Common myeloid progenitor, CD34-positive (primary cell): ENCODE data around the gene NPC1L1.
"Not testable (repeated sequence)": the region's sequence is repeated elsewhere in the genome, so short reads cannot be mapped to it uniquely, and the experiment has no call there.

ENCODE experiments used
- CTCF ChIA-PET: fragments of 350-600 bp; sonication (Branson Sonifier 250); formaldehyde crosslinking; loops from one replicate; lab custom pipeline; 2021; ENCODE audit warnings: antibody characterized with exemption; lab: Charles Lee
- POLR2A ChIA-PET: fragments of 350-600 bp; sonication (Branson Sonifier 250); formaldehyde crosslinking; loops from one replicate; lab custom pipeline; 2021; ENCODE audit warnings: antibody characterized with exemption; lab: Charles Lee
- DNase-seq, 3 donors: peaks; one replicate each; pipeline versions ENCODE4 v3.0.0 to v3.0.0-alpha.2; 2013
- H3K27ac ChIP-seq, 2 experiments: 1 replicate in 1 of 2; 2 replicates in 1 of 2; pipeline ENCODE4 v1.7.0; 2013; ENCODE audit warnings: inconsistent platforms in 2 of 2, low read length in 2 of 2, mild to moderate bottlenecking in 2 of 2, low read depth in 1 of 2, moderate library complexity in 1 of 2; ENCODE audit not compliant: severe bottlenecking in 2 of 2, insufficient read depth in 1 of 2, poor library complexity in 1 of 2
- H3K27me3 ChIP-seq, 5 experiments: replicated peaks in 2 of 5; 1 replicate in 3 of 5; 2 replicates in 2 of 5; pipeline versions ENCODE4 v1.6.1 to v1.7.0; 2013; ENCODE audit warnings: low read length in 4 of 5, mild to moderate bottlenecking in 2 of 5, moderate library complexity in 2 of 5, inconsistent platforms in 1 of 5; ENCODE audit not compliant: insufficient read depth in 5 of 5, control insufficient read depth in 4 of 5
- H3K36me3 ChIP-seq, 4 experiments: 1 replicate in 2 of 4; 2 replicates in 2 of 4; pipeline versions ENCODE4 v1.6.1 to v1.7.0; 2013; ENCODE audit warnings: low read length in 3 of 4, control low read depth in 1 of 4, mild to moderate bottlenecking in 1 of 4; ENCODE audit not compliant: control insufficient read depth in 4 of 4, insufficient read depth in 4 of 4
- H3K4me1 ChIP-seq, 4 experiments: 1 replicate in 3 of 4; 2 replicates in 1 of 4; pipeline versions ENCODE4 v1.6.1 to v1.7.1; 2013; ENCODE audit warnings: low read length in 3 of 4, mild to moderate bottlenecking in 3 of 4, control low read depth in 1 of 4, inconsistent platforms in 1 of 4, moderate library complexity in 1 of 4; ENCODE audit not compliant: control insufficient read depth in 4 of 4, insufficient read depth in 4 of 4; ENCODE audit errors: control extremely low read depth in 1 of 4
- H3K4me3 ChIP-seq, 7 experiments: 1 replicate in 4 of 7; 2 replicates in 3 of 7; pipeline versions ENCODE4 v1.5.1 to v1.7.0; 2013; ENCODE audit warnings: mild to moderate bottlenecking in 7 of 7, low read length in 6 of 7, moderate library complexity in 6 of 7, inconsistent platforms in 2 of 7, low read depth in 2 of 7, control low read depth in 1 of 7; ENCODE audit not compliant: insufficient read depth in 4 of 7, control insufficient read depth in 1 of 7; ENCODE audit errors: extremely low read depth in 1 of 7
- H3K9me3 ChIP-seq, 5 experiments: 1 replicate in 4 of 5; 2 replicates in 1 of 5; pipeline versions ENCODE4 v1.6.1 to v1.7.1; 2013; ENCODE audit warnings: low read length in 4 of 5, mild to moderate bottlenecking in 2 of 5, inconsistent platforms in 1 of 5, low read depth in 1 of 5, moderate library complexity in 1 of 5; ENCODE audit not compliant: control insufficient read depth in 4 of 5, insufficient read depth in 2 of 5; ENCODE audit errors: control extremely low read depth in 1 of 5
- WGBS: methylation state at CpG from one replicate; pipeline ENCODE4 v1.1.5; 2013; ENCODE audit not compliant: insufficient coverage; 5-methylcytosine and 5-hydroxymethylcytosine counted together

NPC1L1 gene

DNA sequence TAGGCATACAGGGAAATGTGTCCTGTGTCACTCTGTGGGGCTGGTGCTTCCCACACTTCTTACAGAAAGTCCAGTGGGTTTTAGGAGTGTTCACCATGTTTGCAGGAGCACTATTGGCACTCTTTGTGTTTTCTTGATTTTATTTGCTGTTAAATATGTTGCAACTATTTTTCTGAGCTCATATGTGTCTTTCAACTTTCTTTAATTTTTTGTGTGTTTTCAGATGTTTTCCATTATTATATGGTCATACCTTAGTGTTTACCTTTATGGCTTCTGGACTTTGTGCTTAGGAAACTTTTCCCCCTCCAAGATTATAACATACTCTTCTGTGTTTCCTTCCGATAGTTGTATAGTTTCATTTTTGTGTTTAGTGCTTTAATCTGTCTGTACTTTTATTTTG, 29.9 kb downstream of the NPC1L1 start:
- Histone ChIP-seq H3K27ac (no peak overlapping the region), H3K27me3 (no peaks in the 10 kb centered on the region), H3K4me1 (no peaks in the 10 kb centered on the region), H3K36me3 (no peaks in the 10 kb centered on the region), H3K4me3 (no peak overlapping the region), H3K9me3 (no peaks in the 10 kb centered on the region)
- CTCF ChIA-PET = interaction anchor here (1.0 kb wide), 1 partner anchor 23 kb away, joined by 3 read pairs; no protein-coding TSS in a partner anchor
- DNase-seq = no peak
- POLR2A ChIA-PET = no interaction called here
- WGBS = no CpG with 5 or more reads among the region's 1 CpG

- H3K27me3 ChIP-seq = no peaks in the 10 kb centered on the region
- DNase-seq = peak in 2 of 3 donors; percentile 20 to 35
- ChIA-PET CTCF (no interaction called here), POLR2A (no interaction called here)
- H3K9me3 ChIP-seq = no peaks in the 10 kb centered on the region
- H3K27ac ChIP-seq = no peak overlapping the region
- no peaks in the 10 kb centered on the region for H3K36me3 ChIP-seq
- H3K4me3 ChIP-seq = no peak overlapping the region
- WGBS = 75% methylated on average over 2 of the region's 2 CpGs
- H3K4me1 ChIP-seq = no peaks in the 10 kb centered on the region
These were observed 32.7 kb downstream of the NPC1L1 start for GRCh38 chr7:44508328-44509030.

DNA sequence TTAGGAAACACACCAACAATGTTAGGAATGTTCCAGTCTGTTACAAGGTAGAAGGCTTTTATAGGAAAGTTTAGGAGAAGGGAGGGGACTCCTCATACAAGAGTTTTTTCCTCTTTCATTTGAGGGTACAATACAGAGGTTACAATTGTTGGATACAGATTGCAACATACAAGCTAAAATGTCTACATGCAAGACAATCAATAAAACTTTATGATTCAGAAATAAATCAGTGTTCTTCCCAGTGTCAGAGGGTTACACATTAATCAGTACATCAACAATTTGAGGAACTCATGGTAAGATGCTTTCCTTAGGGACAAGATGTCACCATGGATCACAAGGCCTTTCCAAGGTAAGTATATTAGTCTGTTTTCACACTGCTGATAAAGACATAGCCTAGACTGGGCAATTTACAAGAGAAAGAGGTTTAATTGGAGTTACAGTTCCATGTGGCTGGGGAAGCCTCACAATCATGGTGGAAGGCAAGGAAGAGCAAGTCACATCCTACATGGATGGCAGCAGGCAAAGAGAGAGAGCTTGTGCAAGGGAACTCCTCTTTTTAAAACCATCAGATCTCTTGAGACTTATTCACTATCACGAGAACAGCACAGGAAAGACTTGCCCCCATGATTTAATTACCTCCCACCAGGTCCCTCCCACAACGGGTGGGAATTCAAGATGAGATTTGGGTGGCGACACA, 34.4 kb downstream of the NPC1L1 start:
- 100% methylated on average over 1 of the region's 3 CpGs for WGBS

GRCh38 chr7:44505595-44505994, 35.5 kb downstream of the NPC1L1 start:
- ChIA-PET CTCF (no interaction called here), POLR2A (no interaction called here)
- Histone ChIP-seq H3K4me1 (no peaks in the 10 kb centered on the region), H3K27ac (no peak overlapping the region), H3K9me3 (peaks cover 0 to 1% (median 0%) of the 10 kb centered on the region in 5 experiments), H3K27me3 (no peaks in the 10 kb centered on the region), H3K4me3 (no peak overlapping the region), H3K36me3 (no peaks in the 10 kb centered on the region)
- peak in 2 of 3 donors; percentile 30 to 33 for DNase-seq
- no CpG with 5 or more reads among the region's 3 CpGs for WGBS

More for the DNA sequence above, 34.4 kb downstream of the NPC1L1 start:
- DNase-seq, H3K36me3 ChIP-seq, POLR2A ChIA-PET, H3K27ac ChIP-seq, CTCF ChIA-PET, H3K4me1 ChIP-seq, H3K4me3 ChIP-seq, H3K27me3 ChIP-seq, H3K9me3 ChIP-seq: not testable (repeated sequence)

- H3K27me3 ChIP-seq = peaks cover 0 to 2% (median 0%) of the 10 kb centered on the region in 5 experiments
- no peaks in the 10 kb centered on the region for H3K36me3 ChIP-seq
- H3K4me3 ChIP-seq = no peak overlapping the region
- H3K4me1 ChIP-seq = no peaks in the 10 kb centered on the region
- H3K27ac ChIP-seq = no peak overlapping the region
- DNase-seq = peak in 1 of 3 donors; percentile 13
- CTCF ChIA-PET = no interaction called here
- 90% methylated on average over 2 of the region's 4 CpGs for WGBS
- peaks cover 0 to 1% (median 0%) of the 10 kb centered on the region in 5 experiments for H3K9me3 ChIP-seq
- POLR2A ChIA-PET = no interaction called here
These were observed 42.7 kb downstream of the NPC1L1 start for GRCh38 chr7:44498230-44498954.

GRCh38 chr7:44497155-44498027, 43.7 kb downstream of the NPC1L1 start:
- WGBS = 93% methylated on average over 3 of the region's 5 CpGs
- ChIA-PET CTCF (interaction anchor here (1.3 kb wide), 1 partner anchor 22 kb away, joined by 5 read pairs; no protein-coding TSS in a partner anchor), POLR2A (no interaction called here)
- Histone ChIP-seq H3K36me3 (no peaks in the 10 kb centered on the region), H3K27ac (no peak overlapping the region), H3K4me3 (no peak overlapping the region), H3K4me1 (no peaks in the 10 kb centered on the region), H3K9me3 (peaks cover 0 to 1% (median 0%) of the 10 kb centered on the region in 5 experiments), H3K27me3 (peaks cover 0 to 2% (median 0%) of the 10 kb centered on the region in 5 experiments)
- no peak for DNase-seq
